Left lung (tissue), 10 donors: ENCODE measurements around the gene IGSF6. TPM values are rescaled to one million over a fixed set of nuclear protein-coding genes. Genes with fewer than 3 reads are reported as not detected.
"Not testable (repeated sequence)": the region's sequence is repeated elsewhere in the genome, so short reads cannot be mapped to it uniquely, and the experiment has no call there.

ENCODE experiments used
- ATAC-seq: fragments of 200-7000 bp; cut with Tn5 transposase; one replicate; pipeline ENCODE4 v1.9.1; 2020; ENCODE audit warnings: moderate library complexity
- DNase-seq, 4 donors: peaks; one replicate each; pipeline ENCODE4 v3.0.0-alpha.2; 2013 to 2020
- H3K27ac ChIP-seq, 2 donors: fragments of 200-600 bp; sonication (generic) in 1 of 2; one replicate each; pipeline versions ENCODE4 v1.5.0 to v1.8.0; 2020 to 2021
- H3K27me3 ChIP-seq, 2 donors: fragments of 200-600 bp; sonication (generic) in 1 of 2; one replicate each; pipeline versions ENCODE4 v1.5.0 to v1.8.0; 2020 to 2021
- H3K36me3 ChIP-seq, 2 donors: fragments of 200-600 bp; sonication (generic) in 1 of 2; one replicate each; pipeline versions ENCODE4 v1.5.0 to v1.8.0; 2020 to 2021
- H3K4me1 ChIP-seq, 2 donors: fragments of 200-600 bp; one replicate each; pipeline ENCODE4 v1.8.0; 2021
- H3K4me3 ChIP-seq, 2 donors: fragments of 200-600 bp; sonication (generic) in 1 of 2; one replicate each; pipeline versions ENCODE4 v1.5.0 to v1.8.0; 2020 to 2021; ENCODE audit warnings: mild to moderate bottlenecking in 1 of 2
- H3K9me3 ChIP-seq, 2 donors: fragments of 200-600 bp; sonication (generic) in 1 of 2; one replicate each; pipeline versions ENCODE4 v1.5.0 to v1.8.0; 2020 to 2021
- intact Hi-C, 2 donors: fragments of 100-400 bp; cut with DNase I; formaldehyde crosslinking; loops; one replicate each; pipeline versions ENCODE4 v1.11.2 to v1.14.2; 2022
- polyA plus RNA-seq, 6 donors: library from polyadenylated mRNA; unstranded; fragments of 120-200 nt; gene quantifications; one replicate each; pipeline ENCODE4 v1.2.1, GENCODE V29; 2013; ENCODE audit not compliant: insufficient read length in 6 of 6
- total RNA-seq, 2 donors: library from RNA; stranded (reverse); fragmentation: NEBNext Ultra II Directional; extraction: Animal tissue kit (Norgen Biotek cat#: 25700); gene quantifications; one replicate each; pipeline ENCODE4 v1.2.1, GENCODE V29; 2021
- TF ChIP-seq, protein P1 (sequence below), 2 donors: fragments of 200-600 bp; sonication (generic) in 1 of 2; IDR thresholded peaks; one replicate each; pipeline versions ENCODE4 v1.5.0 to v1.8.0; 2021; ENCODE audit warnings: antibody characterized with exemption in 2 of 2
- donor health status: DM: no; HTN: yes; CAD: no.
- donor health status: DM: no; HTN: no; CAD: no.

The IGSF6 gene
- total and polyA plus RNA-seq, 8 donors: 5.2 to 65.4 (median 6.5) TPM

DNA sequence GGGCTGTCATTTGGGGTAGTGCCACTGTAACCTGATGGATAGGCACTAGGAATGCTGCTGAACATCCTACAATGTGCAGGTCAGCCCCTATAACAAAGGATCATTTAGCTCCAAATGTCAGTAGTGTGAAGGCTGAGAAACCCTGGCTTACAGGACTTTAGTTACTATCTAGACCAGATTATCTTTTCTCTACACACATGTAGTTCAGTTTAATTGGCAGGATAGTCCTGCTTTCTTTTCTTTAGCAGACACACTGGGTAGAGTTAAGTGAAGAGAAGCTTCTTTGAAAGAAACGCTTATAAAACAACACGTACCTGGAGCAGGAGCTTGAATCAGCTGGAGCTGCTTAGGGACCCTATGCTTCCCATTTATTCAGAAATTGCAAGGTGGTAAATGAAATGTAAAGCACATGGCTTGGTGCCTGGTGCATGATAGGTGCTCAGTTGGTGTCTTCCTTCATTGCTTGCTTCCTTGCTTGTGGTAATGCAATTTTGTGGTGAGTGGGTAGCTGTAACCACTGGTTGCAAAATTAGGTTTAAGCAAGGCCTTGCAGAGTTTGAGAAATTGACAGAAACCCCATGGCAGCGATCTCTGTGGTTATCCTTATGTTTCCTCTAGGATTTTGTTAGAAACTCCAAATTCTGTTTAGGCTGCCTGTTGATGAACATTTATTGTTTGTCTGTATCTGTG lies 43.6 kb downstream of the IGSF6 start:
- H3K4me1 ChIP-seq: peaks cover 13 to 98% of the 10 kb centered on the region in 2 donors

DNA sequence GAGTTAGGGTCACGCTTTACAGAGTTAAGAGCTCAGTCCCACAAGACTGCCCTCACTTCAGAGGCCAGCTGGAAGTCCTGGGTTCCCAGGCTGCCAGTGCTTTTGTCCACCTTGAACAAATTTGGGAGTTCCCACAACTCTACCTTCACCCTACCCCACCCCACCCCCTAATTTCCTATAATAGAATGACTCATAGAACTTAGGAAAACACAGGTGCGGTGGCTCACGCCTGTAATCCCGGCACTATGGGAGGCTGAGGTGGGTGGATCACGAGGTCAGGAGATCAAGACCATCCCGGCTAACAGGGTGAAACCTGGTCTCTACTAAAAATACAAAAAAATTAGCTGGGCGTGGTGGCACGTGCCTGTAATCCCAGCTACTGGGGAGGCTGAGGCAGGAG lies 46.6 kb downstream of the IGSF6 start:
- DNase-seq, ATAC-seq, H3K27me3 ChIP-seq, H3K36me3 ChIP-seq, H3K4me3 ChIP-seq, H3K9me3 ChIP-seq, intact Hi-C loops: not testable (repeated sequence)
- H3K4me1 ChIP-seq: peaks cover 4 to 100% of the 10 kb centered on the region in 2 donors
- peak overlapping the region in 1 of 2 donors; percentile 73 for H3K27ac ChIP-seq

More for the DNA sequence above, 43.6 kb downstream of the IGSF6 start:
- H3K27ac ChIP-seq: peak overlapping the region in 1 of 2 donors; percentile 29
- H3K9me3 ChIP-seq: no peaks in the 10 kb centered on the region
- ATAC-seq: no peak
- TF ChIP-seq, protein P1, sequence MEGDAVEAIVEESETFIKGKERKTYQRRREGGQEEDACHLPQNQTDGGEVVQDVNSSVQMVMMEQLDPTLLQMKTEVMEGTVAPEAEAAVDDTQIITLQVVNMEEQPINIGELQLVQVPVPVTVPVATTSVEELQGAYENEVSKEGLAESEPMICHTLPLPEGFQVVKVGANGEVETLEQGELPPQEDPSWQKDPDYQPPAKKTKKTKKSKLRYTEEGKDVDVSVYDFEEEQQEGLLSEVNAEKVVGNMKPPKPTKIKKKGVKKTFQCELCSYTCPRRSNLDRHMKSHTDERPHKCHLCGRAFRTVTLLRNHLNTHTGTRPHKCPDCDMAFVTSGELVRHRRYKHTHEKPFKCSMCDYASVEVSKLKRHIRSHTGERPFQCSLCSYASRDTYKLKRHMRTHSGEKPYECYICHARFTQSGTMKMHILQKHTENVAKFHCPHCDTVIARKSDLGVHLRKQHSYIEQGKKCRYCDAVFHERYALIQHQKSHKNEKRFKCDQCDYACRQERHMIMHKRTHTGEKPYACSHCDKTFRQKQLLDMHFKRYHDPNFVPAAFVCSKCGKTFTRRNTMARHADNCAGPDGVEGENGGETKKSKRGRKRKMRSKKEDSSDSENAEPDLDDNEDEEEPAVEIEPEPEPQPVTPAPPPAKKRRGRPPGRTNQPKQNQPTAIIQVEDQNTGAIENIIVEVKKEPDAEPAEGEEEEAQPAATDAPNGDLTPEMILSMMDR (IDR thresholded peaks at IDR 0.05): no peak
- no peaks in the 10 kb centered on the region for H3K36me3 ChIP-seq
- intact Hi-C loops: no loop called here
- no peak overlapping the region for H3K4me3 ChIP-seq
- DNase-seq: no peak
- no peaks in the 10 kb centered on the region for H3K27me3 ChIP-seq

DNA sequence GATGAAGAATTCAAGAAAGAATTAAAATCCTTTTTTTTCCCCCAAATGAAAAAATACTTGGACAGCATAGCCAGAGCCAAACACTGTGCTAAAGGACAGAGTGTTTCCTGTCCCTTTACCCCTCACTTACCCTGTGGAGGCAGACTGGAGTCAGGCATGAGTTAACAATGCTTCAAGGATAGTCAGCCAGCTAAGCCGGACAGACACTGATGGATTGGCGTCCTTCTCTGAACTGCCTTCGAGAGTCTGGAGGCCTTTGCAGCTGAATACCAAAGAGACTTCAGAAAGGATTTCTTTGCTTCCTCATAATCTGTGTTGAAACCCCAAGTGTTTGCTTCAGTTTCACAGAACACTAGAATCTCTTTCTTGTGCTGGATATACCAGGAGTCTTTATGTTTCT lies 48.5 kb downstream of the IGSF6 start:
- H3K27ac ChIP-seq: peak overlapping the region in 1 of 2 donors; percentile 73
- H3K27me3 ChIP-seq: no peaks in the 10 kb centered on the region
- ATAC-seq (no peak), DNase-seq (peak in 1 of 4 donors; percentile 8)
- peaks cover 4 to 88% of the 10 kb centered on the region in 2 donors for H3K4me1 ChIP-seq
- no peaks in the 10 kb centered on the region for H3K36me3 ChIP-seq
- intact Hi-C loops: no loop called here
- H3K9me3 ChIP-seq: no peaks in the 10 kb centered on the region
- H3K4me3 ChIP-seq: peak overlapping the region in 1 of 2 donors; percentile 17
- TF ChIP-seq, protein P1 (IDR thresholded peaks at IDR 0.05): no peak

DNA sequence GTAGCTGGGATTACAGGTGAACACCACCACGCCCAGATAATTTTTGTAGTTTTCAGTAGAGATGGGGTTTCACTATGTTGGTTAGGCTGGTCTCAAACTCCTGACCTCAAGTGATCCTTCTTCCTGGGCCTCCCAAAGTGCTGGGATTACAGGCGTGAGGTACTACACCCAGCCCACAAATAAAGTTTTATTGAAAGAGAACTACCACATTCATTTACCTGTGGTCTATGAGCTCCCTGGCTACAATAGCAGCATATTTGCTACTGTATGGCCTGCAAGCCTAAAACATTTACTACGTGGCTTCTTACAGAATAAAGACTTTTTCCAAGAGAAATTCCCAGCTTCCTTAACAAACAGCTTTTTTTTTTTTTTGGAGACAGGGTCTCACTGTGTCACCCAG lies 49.6 kb downstream of the IGSF6 start:
- H3K27me3 ChIP-seq: no peaks in the 10 kb centered on the region
- no peaks in the 10 kb centered on the region for H3K36me3 ChIP-seq
- DNase-seq (no peak), ATAC-seq (no peak)
- intact Hi-C loops: no loop called here
- H3K4me1 ChIP-seq: peaks cover 4 to 87% of the 10 kb centered on the region in 2 donors
- H3K27ac ChIP-seq: peak overlapping the region in 1 of 2 donors; percentile 96
- H3K4me3 ChIP-seq: peak overlapping the region in 1 of 2 donors; percentile 92
- TF ChIP-seq, protein P1 (IDR thresholded peaks at IDR 0.05): no peak
- no peaks in the 10 kb centered on the region for H3K9me3 ChIP-seq

DNA sequence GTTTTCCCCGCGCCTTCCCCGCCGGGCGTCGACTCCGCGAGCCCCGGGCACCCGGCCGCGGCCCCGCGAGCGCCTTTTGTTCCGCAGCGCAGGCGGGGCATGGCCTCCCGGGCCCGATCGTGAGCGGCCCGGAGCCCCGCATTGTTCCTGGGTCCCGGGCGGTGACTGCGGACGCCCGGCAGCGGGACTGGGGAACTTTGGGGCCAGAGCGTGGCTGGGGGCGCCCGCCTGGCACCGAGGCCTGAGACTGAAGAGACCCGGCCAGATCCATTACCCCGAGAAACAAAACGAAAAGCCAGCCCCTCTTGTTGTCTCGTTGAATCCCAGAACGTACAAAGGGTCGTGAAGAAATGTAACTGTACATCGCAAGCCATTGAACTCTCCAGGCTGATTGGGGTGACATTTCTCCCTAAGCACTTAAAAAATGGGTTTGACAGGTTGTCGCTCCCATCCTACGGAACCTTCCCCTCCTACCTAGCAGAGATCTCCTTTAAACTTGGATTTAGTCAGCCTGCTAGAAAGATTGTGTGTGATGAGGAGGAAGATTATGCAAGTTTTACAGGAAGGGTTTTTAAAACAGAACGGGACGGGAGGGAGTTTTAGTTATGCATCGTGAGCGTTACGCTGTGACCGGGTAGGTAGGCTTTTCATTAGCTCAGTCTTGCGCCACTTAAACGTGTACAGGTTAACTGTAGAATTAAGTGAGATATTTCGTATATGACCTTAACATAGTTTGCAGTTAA lies 52.2 kb downstream of the IGSF6 start:
- no peaks in the 10 kb centered on the region for H3K27me3 ChIP-seq
- no peaks in the 10 kb centered on the region for H3K9me3 ChIP-seq
- H3K4me1 ChIP-seq: peaks cover 4 to 70% of the 10 kb centered on the region in 2 donors
- peak; percentile 5 for ATAC-seq
- intact Hi-C loops: no loop called here
- TF ChIP-seq, protein P1 (IDR thresholded peaks at IDR 0.05): no peak
- H3K27ac ChIP-seq: peak overlapping the region; percentile 94 to 96
- no peaks in the 10 kb centered on the region for H3K36me3 ChIP-seq
- peak in 3 of 4 donors; percentile 30 to 87 (median 31) for DNase-seq
- H3K4me3 ChIP-seq: peak overlapping the region; percentile 80 to 92
